ENCODE results near the gene OS9. TPM values are rescaled to one million over a fixed set of nuclear protein-coding genes. Genes with fewer than 3 reads are reported as not detected.

The OS9 gene
- 189 and 325 TPM in 2 replicates for total RNA-seq

GRCh38 chr12:57693659-57694458 is at the start of gene OS9:
OS9 (plus strand) TSS chr12:57694132; CDS start chr12:57694162, 30 bp downstream.

GRCh38 chr12:57738661-57739237 is 44.8 kb downstream of the OS9 start, which contains the start of gene AGAP2:
AGAP2 (minus strand) TSS chr12:57738742; CDS start chr12:57738246, 496 bp downstream.

GRCh38 chr12:57744777-57745484 is 51.0 kb downstream of the OS9 start, which contains the start of gene TSPAN31:
TSPAN31 (plus strand) TSS chr12:57745039; CDS start chr12:57745155, 116 bp downstream.

GRCh38 chr12:57751788-57752667 is 58.1 kb downstream of the OS9 start, which contains the start of gene CDK4:
CDK4 (minus strand) TSS chr12:57752310; CDS start chr12:57751717, 593 bp downstream.

GRCh38 chr12:57754411-57755193 is 60.7 kb downstream of the OS9 start, which contains the start of gene MARCHF9:
MARCHF9 (plus strand) TSS chr12:57755103; CDS start chr12:57755529, 426 bp downstream.

GRCh38 chr12:57766464-57767304 is 72.8 kb downstream of the OS9 start, which contains the start of gene CYP27B1:
CYP27B1 (minus strand) TSS chr12:57767078; CDS start chr12:57767041, 37 bp downstream.

Other genes with a start within 250 kb of the OS9 start
- under 0.01 TPM in 1 of 2 replicates, not detected in the other for gene INHBE, start 238.8 kb upstream of the OS9 start, total RNA-seq
- not detected in 2 replicates for gene GLI1, start 234.3 kb upstream of the OS9 start, total RNA-seq
- gene ARHGAP9, start 214.3 kb upstream of the OS9 start, total RNA-seq: under 0.01 TPM in 1 of 2 replicates, not detected in the other
- 73.0 and 136 TPM in 2 replicates for gene MARS1, start 206.1 kb upstream of the OS9 start, total RNA-seq
- gene DDIT3, start 173.6 kb upstream of the OS9 start, total RNA-seq: 8.1 and 12.8 TPM in 2 replicates
- 9.9 and 20.2 TPM in 2 replicates for gene MBD6, start 171.3 kb upstream of the OS9 start, total RNA-seq
- gene DCTN2, start 146.9 kb upstream of the OS9 start, total RNA-seq: 80.9 and 114 TPM in 2 replicates
- 0.06 TPM in 1 of 2 replicates, not detected in the other for gene KIF5A, start 144.1 kb upstream of the OS9 start, total RNA-seq
- 3.4 and 14.0 TPM in 2 replicates for gene PIP4K2C, start 102.9 kb upstream of the OS9 start, total RNA-seq
- 0.32 and 7.2 TPM in 2 replicates for gene DTX3, start 89.3 kb upstream of the OS9 start, total RNA-seq
- gene ARHGEF25, start 82.7 kb upstream of the OS9 start, total RNA-seq: under 0.01 and 2.5 TPM in 2 replicates
- gene B4GALNT1, start 60.9 kb upstream of the OS9 start, total RNA-seq: under 0.01 and 0.06 TPM in 2 replicates
- gene AGAP2, start 44.6 kb downstream of the OS9 start, total RNA-seq: under 0.01 and 0.06 TPM in 2 replicates
- 29.8 and 43.3 TPM in 2 replicates for gene TSPAN31, start 50.9 kb downstream of the OS9 start, total RNA-seq
- gene CDK4, start 58.2 kb downstream of the OS9 start, total RNA-seq: 112 and 152 TPM in 2 replicates
- 3.1 and 8.1 TPM in 2 replicates for gene MARCHF9, start 61.0 kb downstream of the OS9 start, total RNA-seq
- gene CYP27B1, start 72.9 kb downstream of the OS9 start, total RNA-seq: 0.31 and 0.32 TPM in 2 replicates
- 2.4 and 5.6 TPM in 2 replicates for gene METTL1, start 78.0 kb downstream of the OS9 start, total RNA-seq
- gene EEF1AKMT3, start 78.5 kb downstream of the OS9 start, total RNA-seq: 2.1 and 2.8 TPM in 2 replicates
- 14.6 and 18.6 TPM in 2 replicates for gene TSFM, start 88.7 kb downstream of the OS9 start, total RNA-seq
- gene AVIL, start 124.6 kb downstream of the OS9 start, total RNA-seq: 0.81 and 2.3 TPM in 2 replicates
- gene CTDSP2, start 152.6 kb downstream of the OS9 start, total RNA-seq: 47.6 and 99.0 TPM in 2 replicates
- 10.5 and 19.1 TPM in 2 replicates for gene ATP23, start 247.4 kb downstream of the OS9 start, total RNA-seq